ENCODE measurements around the gene FAM98A. TPM values are rescaled to one million over a fixed set of nuclear protein-coding genes. Genes with fewer than 3 reads are reported as not detected.

Gene FAM98A
- total and polyA plus RNA-seq, 2 of the 4 experiments (the other 2 are of a cell fraction): 113 to 131 TPM

DNA sequence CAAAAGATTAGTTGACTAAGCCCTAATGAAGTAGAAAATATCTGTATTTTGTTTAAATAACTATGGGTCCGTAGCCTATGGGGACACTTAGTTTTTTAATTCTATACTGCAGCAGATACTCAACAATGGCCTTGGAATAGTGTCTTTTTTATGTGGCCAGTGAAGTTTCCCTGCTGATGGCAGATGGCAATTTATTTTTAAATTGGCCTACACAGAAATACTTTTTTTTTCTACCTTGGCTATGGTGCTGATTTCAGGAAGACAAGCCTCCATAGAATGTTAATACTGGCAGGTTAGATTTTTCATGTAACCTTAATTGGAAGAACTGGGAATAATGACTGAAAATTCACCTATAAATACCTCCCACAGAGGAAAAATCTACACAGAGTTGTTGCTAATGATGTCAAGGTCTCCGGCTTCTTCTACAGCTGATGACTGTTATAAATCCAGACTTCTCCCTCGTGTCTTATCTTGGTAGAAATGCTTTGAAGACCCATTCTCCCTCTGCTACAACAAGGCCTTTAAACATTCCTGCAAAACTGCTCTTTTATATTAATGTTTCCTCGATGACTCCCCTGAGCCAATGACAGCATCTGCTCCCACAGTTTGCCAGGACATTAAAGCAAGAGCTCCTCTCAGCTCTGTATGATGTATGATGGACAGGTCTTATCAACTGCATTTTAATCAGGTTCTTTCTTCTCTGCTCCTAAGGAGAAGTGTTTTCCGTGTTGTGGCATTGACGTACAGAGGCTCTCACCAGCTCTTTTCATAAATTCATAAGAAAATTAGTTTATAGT lies 29.1 kb upstream of the FAM98A start:
- H3K4me3 ChIP-seq (ENCODE audit: insufficient read depth, low read depth, low read length): no peak overlapping the region
- dilution Hi-C loops (cut with HindIII; ENCODE audit: low sequenced_read_pairs, unreplicated experiment) (no loop called here), intact Hi-C loops (cut with micrococcal nuclease) (no loop called here), in situ Hi-C loops (cut with MboI; ENCODE audit: low sequenced_read_pairs) (no loop called here)
- H2AFZ ChIP-seq (replicated peaks; ENCODE audit: low read length, poor library complexity): no peak overlapping the region
- H3K18ac ChIP-seq (ENCODE audit: low read depth, low read length): no peak overlapping the region
- H2BK20ac ChIP-seq (ENCODE audit: low read depth, low read length): no peak overlapping the region
- H3K4ac ChIP-seq (ENCODE audit: low read depth, low read length): no peak overlapping the region
- no peaks in the 10 kb centered on the region for H3K79me1 ChIP-seq (ENCODE audit: low read depth in 1 of 2, low read length in 2 of 2)
- no peak overlapping the region for H2BK120ac ChIP-seq (ENCODE audit: low read depth, low read length)
- no peak overlapping the region for H3K27ac ChIP-seq (ENCODE audit: insufficient read depth, low read length)
- no peak for ATAC-seq (ENCODE audit: low read depth)
- no peak overlapping the region for H4K8ac ChIP-seq (ENCODE audit: low read depth in 2 of 2, low read length in 2 of 2)
- no peak overlapping the region for H4K5ac ChIP-seq (ENCODE audit: low read depth, low read length)
- ChIA-PET POLR2A (ENCODE audit: unreplicated experiment) (no interaction called here), CTCF (no interaction called here)
- BruUV-seq (replicated peaks): no TSS peak
- H4K20me1 ChIP-seq (ENCODE audit: insufficient read depth, low read length): no peaks in the 10 kb centered on the region
- H2AK5ac ChIP-seq (ENCODE audit: low read depth, low read length): no peak overlapping the region
- H3K56ac ChIP-seq (ENCODE audit: extremely low read depth, insufficient read depth, low read length): no peak overlapping the region
- no peak overlapping the region for H3K4me2 ChIP-seq (ENCODE audit: low read depth, low read length)
- TF ChIP-seq NFE2L2 (IDR thresholded peaks at IDR 0.05; ENCODE audit: low read depth, low read length) (no peak), CHD1 (IDR thresholded peaks at IDR 0.05; ENCODE audit: low read depth, low read length) (no peak)
- no peaks in the 10 kb centered on the region for H3K36me3 ChIP-seq (ENCODE audit: control insufficient read depth, insufficient read depth, low read length)
- no peaks in the 10 kb centered on the region for H3K9me1 ChIP-seq (ENCODE audit: insufficient read depth, low read length)
- H2BK5ac ChIP-seq (ENCODE audit: low read depth, low read length, poor library complexity, severe bottlenecking): no peak overlapping the region
- no peak overlapping the region for H4K91ac ChIP-seq (ENCODE audit: insufficient read depth, low read depth, low read length)
- H2AK9ac ChIP-seq (replicated peaks; ENCODE audit: low read depth, low read length, poor library complexity): no peak overlapping the region
- no peak for DNase-seq
- no peak overlapping the region for H3K14ac ChIP-seq (replicated peaks; ENCODE audit: low read depth, low read length)
- no peaks in the 10 kb centered on the region for H3K9me3 ChIP-seq (ENCODE audit: control insufficient read depth, insufficient read depth, low read length)
- H3K27me3 ChIP-seq (ENCODE audit: control insufficient read depth, insufficient read depth, low read length): peaks cover 1% of the 10 kb centered on the region; the same call in 1 of the 2 replicates
- no peak overlapping the region for H3K9ac ChIP-seq (ENCODE audit: low read depth, low read length)
- no peak overlapping the region for H3K23ac ChIP-seq (ENCODE audit: low read depth, low read length)
- WGBS, 2 experiments (ENCODE audit: extremely low coverage in 2 of 2, insufficient read length in 1 of 2): no CpG with 5 or more reads among the region's 6 CpGs
- H2BK15ac ChIP-seq (ENCODE audit: low read depth, low read length): no peak overlapping the region
- H3K4me1 ChIP-seq (ENCODE audit: control insufficient read depth, insufficient read depth, low read length): no peaks in the 10 kb centered on the region

Data from IMR-90 (cell line).